Prostate gland (tissue), 1 donor: ENCODE data around the gene PRKD1.

Experiments
- POLR2A ChIP-seq: fragments of 450-650 bp; IDR thresholded peaks from one replicate; pipeline ENCODE4 v1.6.1; 2016; ENCODE audit warnings: antibody characterized with exemption, mild to moderate bottlenecking
- POLR2AphosphoS5 ChIP-seq: sonication (generic); formaldehyde crosslinking; IDR thresholded peaks from one replicate; pipeline ENCODE4 v1.6.1; 2017; ENCODE audit warnings: antibody characterized with exemption

GRCh38 chr14:29752221-29752923, 175.3 kb downstream of the PRKD1 start:
- no peak for TF ChIP-seq POLR2A
- TF ChIP-seq POLR2AphosphoS5 = no peak
